GM12873 (cell line): ENCODE data around the gene CAB39.

Source experiments
- TF ChIP-seq, protein P1 (sequence below): IDR thresholded peaks from 2 replicates; pipeline ENCODE4 v1.5.1; 2012; ENCODE audit warnings: low read depth, mild to moderate bottlenecking, moderate library complexity, low read length, control low read depth; ENCODE audit not compliant: insufficient read depth; ENCODE audit errors: missing control alignments

CAB39 gene

DNA sequence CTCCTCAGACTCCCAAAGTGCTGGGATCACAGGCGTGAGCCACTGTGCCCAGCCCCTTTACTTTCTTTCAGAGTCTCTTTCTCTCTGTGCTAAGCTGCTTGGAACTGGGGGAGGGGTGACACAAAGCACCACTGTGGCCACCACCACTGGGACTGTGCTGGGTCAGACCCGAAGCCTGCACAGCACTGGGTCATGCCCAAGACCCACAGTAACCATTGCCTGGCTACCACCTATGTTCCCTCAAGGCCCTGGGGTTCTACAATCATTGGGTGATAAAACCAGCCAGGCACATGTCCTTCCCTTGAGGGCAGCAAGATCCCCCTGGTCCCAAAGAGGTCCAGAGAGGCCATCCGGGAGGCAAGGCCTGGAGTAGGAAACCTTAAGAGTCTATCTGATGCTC, 9.1 kb upstream of the CAB39 start:
- TF ChIP-seq, protein P1, sequence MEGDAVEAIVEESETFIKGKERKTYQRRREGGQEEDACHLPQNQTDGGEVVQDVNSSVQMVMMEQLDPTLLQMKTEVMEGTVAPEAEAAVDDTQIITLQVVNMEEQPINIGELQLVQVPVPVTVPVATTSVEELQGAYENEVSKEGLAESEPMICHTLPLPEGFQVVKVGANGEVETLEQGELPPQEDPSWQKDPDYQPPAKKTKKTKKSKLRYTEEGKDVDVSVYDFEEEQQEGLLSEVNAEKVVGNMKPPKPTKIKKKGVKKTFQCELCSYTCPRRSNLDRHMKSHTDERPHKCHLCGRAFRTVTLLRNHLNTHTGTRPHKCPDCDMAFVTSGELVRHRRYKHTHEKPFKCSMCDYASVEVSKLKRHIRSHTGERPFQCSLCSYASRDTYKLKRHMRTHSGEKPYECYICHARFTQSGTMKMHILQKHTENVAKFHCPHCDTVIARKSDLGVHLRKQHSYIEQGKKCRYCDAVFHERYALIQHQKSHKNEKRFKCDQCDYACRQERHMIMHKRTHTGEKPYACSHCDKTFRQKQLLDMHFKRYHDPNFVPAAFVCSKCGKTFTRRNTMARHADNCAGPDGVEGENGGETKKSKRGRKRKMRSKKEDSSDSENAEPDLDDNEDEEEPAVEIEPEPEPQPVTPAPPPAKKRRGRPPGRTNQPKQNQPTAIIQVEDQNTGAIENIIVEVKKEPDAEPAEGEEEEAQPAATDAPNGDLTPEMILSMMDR: no peak

GRCh38 chr2:230706053-230706521, 6.6 kb upstream of the CAB39 start:
- TF ChIP-seq, protein P1: no peak

DNA sequence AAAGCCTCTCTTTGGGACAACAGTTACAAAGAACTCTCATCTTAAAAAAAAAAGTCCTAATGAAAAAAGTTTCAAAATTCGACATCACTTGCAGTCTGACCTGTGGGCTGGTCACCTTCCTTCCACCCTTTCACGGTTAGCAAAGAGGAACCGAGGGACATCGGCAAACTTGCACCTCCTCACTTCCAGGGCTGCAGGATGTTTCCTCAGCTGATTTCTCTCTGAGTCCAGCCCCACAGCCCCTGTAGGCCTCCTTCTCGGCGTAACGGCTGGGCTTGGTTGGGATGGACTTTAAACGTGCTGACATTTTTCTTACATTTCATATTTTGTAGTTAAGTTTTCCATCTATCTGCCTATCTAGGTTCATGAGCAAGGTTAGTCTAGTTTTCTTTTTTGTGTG, 5.7 kb upstream of the CAB39 start:
- TF ChIP-seq, protein P1: no peak

DNA sequence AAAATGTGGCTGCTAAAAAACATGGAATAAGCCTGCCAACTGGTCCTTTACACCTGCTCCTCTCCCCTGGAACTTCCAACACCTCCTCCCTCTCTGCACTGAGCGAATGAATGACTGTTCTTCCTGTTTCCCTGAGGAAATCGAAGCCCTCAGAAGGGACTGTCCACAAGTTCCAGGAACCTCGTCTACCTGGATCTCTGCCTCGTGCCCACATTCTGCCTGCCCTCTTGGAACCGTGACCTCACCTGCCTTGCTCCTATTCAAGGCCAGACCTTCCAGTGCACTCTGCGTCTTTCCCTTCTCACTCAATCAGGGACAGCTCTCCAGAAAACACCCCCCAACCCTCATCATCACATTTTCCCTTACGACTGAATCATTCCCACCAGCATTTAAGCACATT, 4.4 kb upstream of the CAB39 start:
- TF ChIP-seq, protein P1: no peak

DNA sequence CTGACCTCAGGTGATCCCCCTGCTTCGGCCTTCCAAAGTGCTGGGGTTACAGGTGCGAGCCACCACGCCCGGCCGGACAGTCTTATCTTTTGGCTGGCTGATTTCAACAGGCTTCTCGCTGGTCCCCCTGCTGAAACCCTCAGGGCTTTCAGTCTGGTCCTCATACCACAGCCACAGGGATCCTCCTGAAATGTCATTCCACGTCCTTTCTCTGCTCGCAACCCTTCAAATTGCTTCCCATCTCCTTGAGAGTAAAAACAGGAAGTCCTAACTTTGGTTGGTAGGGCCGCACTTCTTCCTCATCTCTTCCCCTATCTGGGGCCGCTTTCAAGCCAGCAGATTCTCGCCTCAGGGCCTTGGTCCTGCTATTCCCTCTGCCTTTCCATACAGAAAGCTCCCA, 1.4 kb upstream of the CAB39 start:
- TF ChIP-seq, protein P1: no peak

DNA sequence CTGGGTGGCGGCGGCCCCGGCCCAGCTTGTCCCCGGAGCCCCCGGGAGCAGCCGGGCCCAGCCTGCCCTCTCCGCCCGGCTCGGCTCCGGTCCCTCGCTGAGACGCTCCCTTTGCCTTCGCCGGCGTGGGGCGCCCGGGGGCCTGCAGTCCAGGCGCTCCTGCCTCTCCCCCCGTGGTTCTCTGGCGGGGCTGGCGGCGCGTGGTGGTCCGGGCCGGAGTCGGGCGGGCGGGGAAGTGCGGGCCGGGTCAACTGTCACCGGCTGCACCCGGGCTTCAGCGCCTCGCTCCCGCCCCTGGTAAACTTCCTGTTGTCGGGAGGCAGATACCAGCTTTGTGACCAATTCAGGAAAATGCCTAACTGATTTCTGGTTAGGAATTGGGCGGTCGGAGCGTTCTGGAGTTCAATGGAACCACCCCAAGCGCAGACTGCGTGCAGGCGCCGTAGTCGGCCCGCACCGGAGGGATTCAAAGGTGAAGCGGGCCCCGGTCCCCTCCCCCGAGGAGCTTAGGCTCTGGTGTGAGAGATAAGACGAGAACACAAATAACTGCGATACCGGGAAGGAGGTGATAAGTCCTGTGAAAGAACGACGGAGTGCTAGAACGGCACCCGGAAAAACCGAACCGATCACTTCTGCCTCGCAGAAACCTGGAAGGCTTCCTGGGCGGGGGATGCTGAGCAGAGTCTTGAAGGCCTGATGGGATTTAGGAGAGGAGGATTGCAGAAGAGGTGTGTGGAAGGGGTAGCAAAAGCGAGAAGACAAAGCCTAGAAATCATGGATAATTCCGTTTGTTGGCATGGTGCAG, 891 bp downstream of the CAB39 start:
- TF ChIP-seq, protein P1: no peak

DNA sequence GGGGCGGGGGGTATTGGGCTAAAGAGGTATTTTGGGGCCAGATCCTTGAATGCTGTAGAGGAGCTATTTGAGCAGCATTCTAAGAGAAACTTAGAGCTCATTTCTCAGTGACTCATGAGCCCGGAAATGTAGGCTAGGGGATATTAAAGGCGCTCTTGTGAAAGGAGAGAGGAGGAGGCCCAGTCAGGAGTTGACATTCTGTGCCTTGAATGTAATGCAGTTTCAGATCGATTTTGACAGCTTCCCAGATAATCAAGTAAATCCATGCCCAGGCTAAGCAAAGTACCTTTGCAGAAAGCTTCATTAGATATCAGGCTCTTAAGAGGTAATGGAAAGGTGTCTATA, 1.5 kb downstream of the CAB39 start:
- TF ChIP-seq, protein P1: no peak
